Activated naive CD4-positive, alpha-beta T cell treated with anti-CD3 and anti-CD28 coated beads, Interleukin-2, amount 10 ng/mL, durations not matched to agents 7 days and 5 days (primary cell): ENCODE data around the gene SLC35D2.
A peak's percentile ranks its signal among the peaks of the same experiment; 100 is the strongest.
"Not testable (repeated sequence)": the region's sequence is repeated elsewhere in the genome, so short reads cannot be mapped to it uniquely, and the experiment has no call there.

ENCODE experiments used
- CTCF ChIA-PET: fragments of 350-600 bp; sonication (Branson Sonifier 250); formaldehyde crosslinking; loops from one replicate; lab custom pipeline; 2021; ENCODE audit warnings: antibody characterized with exemption; lab: Charles Lee
- DNase-seq: peaks from one replicate; pipeline ENCODE4 v3.0.0-alpha.2; 2020
- H3K27ac Mint-ChIP-seq: one replicate; pipeline ENCODE4 v1.8.0; 2021; ENCODE audit warnings: mild to moderate bottlenecking, moderate library complexity, mixed read lengths
- H3K27me3 Mint-ChIP-seq: one replicate; pipeline ENCODE4 v1.8.0; 2021; ENCODE audit warnings: mild to moderate bottlenecking, mixed read lengths
- H3K36me3 Mint-ChIP-seq: one replicate; pipeline ENCODE4 v1.8.0; 2021; ENCODE audit warnings: mixed read lengths
- H3K4me1 Mint-ChIP-seq: one replicate; pipeline ENCODE4 v1.8.0; 2021; ENCODE audit warnings: mixed read lengths
- H3K4me3 Mint-ChIP-seq: one replicate; pipeline ENCODE4 v1.8.0; 2021; ENCODE audit warnings: mild to moderate bottlenecking, moderate library complexity, mixed read lengths
- H3K9me3 Mint-ChIP-seq: one replicate; pipeline ENCODE4 v1.8.0; 2021; ENCODE audit warnings: mixed read lengths

Gene SLC35D2

DNA sequence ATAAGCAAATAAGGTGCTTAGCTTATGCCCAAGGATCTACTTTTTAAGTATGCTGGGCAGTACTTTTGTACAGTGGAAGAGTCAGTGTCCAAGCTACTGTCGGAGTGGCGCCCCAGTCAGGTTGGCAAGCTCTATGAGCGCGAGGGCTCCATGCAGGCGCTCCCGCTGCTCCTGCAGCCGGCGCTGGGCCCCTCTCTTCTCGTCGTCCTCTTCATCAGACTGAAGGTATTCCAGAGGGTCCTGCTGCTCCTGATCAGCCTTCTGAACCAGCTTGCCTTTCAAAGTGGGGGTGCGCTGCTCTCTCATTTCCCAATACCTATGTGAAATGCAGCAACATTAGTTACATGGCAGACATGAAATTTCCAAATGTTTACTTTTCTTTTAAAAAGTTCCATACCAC lies 4.6 kb upstream of the SLC35D2 start:
- H3K27ac Mint-ChIP-seq = no peak overlapping the region
- no peaks in the 10 kb centered on the region for H3K27me3 Mint-ChIP-seq
- no peak for DNase-seq
- CTCF ChIA-PET = no interaction called here
- H3K36me3 Mint-ChIP-seq = peaks cover 62% of the 10 kb centered on the region
- peaks cover 30% of the 10 kb centered on the region for H3K4me1 Mint-ChIP-seq
- H3K4me3 Mint-ChIP-seq = no peak overlapping the region
- no peaks in the 10 kb centered on the region for H3K9me3 Mint-ChIP-seq

DNA sequence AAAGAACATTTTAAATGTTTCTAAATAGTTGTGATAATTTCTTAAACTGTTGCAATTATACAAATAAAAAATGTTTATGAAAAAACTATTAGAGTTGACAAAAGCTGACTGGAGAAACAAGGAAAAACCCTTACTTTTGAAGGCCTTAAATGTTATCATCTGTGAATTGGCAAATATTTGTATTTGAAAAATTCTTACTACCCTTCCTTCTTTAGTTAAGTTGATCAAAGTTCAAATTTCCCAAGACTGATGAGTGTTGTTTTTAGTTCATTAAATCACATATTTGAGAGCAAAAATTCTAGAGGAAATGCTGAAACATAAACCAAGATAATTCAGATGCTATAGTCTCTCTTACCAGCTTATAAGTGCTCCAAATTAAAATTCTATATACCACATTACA lies 2.6 kb upstream of the SLC35D2 start:
- Mint-ChIP-seq H3K27ac (no peak overlapping the region), H3K36me3 (peaks cover 46% of the 10 kb centered on the region), H3K4me1 (peaks cover 33% of the 10 kb centered on the region), H3K4me3 (no peak overlapping the region), H3K27me3 (no peaks in the 10 kb centered on the region), H3K9me3 (no peaks in the 10 kb centered on the region)
- CTCF ChIA-PET = interaction anchor here (0.6 kb wide), 1 partner anchor 268 kb away, joined by 3 read pairs; no protein-coding TSS in a partner anchor
- DNase-seq = no peak

GRCh38 chr9:96382839-96383164 lies 709 bp downstream of the SLC35D2 start:
- H3K27me3 Mint-ChIP-seq = no peaks in the 10 kb centered on the region
- no peaks in the 10 kb centered on the region for H3K9me3 Mint-ChIP-seq
- H3K27ac Mint-ChIP-seq = no peak overlapping the region
- peaks cover 29% of the 10 kb centered on the region for H3K36me3 Mint-ChIP-seq
- H3K4me1 Mint-ChIP-seq = peaks cover 29% of the 10 kb centered on the region
- CTCF ChIA-PET = no interaction called here
- no peak for DNase-seq
- H3K4me3 Mint-ChIP-seq = peak overlapping the region; percentile 74

- Mint-ChIP-seq H3K9me3 (no peaks in the 10 kb centered on the region), H3K36me3 (peaks cover 26% of the 10 kb centered on the region), H3K27ac (no peak overlapping the region), H3K4me3 (no peak overlapping the region), H3K27me3 (no peaks in the 10 kb centered on the region), H3K4me1 (peaks cover 29% of the 10 kb centered on the region)
- DNase-seq = no peak
- CTCF ChIA-PET = interaction anchor here (0.6 to 0.8 kb wide), 2 partner anchors 14 to 284 kb away, joined by 3 read pairs; no protein-coding TSS in a partner anchor
Measured at GRCh38 chr9:96382175-96382574, 1.3 kb downstream of the SLC35D2 start.

DNA sequence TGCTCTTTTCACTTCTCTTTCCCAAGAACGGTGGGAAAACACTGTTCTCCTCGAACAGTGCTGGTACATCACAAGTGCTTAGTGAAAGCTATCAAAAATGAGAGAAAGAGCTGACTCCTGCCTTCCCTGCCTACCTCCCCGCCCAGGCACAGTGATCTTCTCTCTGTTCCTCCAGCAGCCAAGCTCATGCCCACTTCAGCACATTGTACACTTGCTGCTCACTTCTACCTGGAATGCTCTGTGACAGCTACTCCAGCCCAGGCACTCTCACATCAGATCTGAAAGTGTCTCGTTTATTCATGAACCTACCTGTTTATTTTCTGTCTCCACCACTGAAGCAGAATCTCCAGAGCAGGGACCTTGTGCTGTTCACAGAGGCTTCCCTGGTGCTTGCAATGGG lies 1.8 kb downstream of the SLC35D2 start:
- H3K36me3 Mint-ChIP-seq = peaks cover 22% of the 10 kb centered on the region
- no peak for DNase-seq
- H3K4me3 Mint-ChIP-seq = no peak overlapping the region
- H3K27ac Mint-ChIP-seq = no peak overlapping the region
- H3K4me1 Mint-ChIP-seq = peaks cover 29% of the 10 kb centered on the region
- H3K9me3 Mint-ChIP-seq = no peaks in the 10 kb centered on the region
- CTCF ChIA-PET = interaction anchor here (0.6 to 0.8 kb wide), 3 partner anchors 13 to 285 kb away, joined by 3 read pairs; no protein-coding TSS in a partner anchor
- H3K27me3 Mint-ChIP-seq = no peaks in the 10 kb centered on the region

DNA sequence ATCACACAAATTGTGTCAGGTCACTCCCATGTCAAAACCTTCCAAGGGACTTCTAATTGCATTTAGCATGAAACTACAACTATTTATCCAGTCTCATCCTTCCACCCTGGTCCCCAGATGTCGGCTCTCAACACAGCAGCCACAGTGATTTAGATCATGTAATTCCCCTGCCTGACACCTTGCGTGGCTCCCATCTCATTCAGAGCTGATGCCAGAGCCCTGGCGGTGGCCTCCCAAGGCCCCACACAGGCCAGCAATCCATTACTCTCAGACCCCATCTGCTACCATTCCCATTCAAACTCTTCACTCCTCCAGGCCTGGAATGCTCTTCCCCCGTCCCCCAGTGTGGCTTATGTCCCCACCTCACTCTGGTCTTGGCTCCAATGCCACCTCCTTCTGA lies 2.4 kb downstream of the SLC35D2 start:
- H3K4me3 Mint-ChIP-seq = no peak overlapping the region
- CTCF ChIA-PET = interaction anchor here (0.6 kb wide), 1 partner anchor 81 kb away, joined by 3 read pairs; no protein-coding TSS in a partner anchor
- DNase-seq = no peak
- H3K9me3 Mint-ChIP-seq = no peaks in the 10 kb centered on the region
- H3K4me1 Mint-ChIP-seq = peaks cover 29% of the 10 kb centered on the region
- H3K27me3 Mint-ChIP-seq = no peaks in the 10 kb centered on the region
- H3K27ac Mint-ChIP-seq = no peak overlapping the region
- peaks cover 18% of the 10 kb centered on the region for H3K36me3 Mint-ChIP-seq

GRCh38 chr9:96379461-96379860 lies 4.0 kb downstream of the SLC35D2 start:
- H3K27ac Mint-ChIP-seq = no peak overlapping the region
- CTCF ChIA-PET = no interaction called here
- H3K9me3 Mint-ChIP-seq = no peaks in the 10 kb centered on the region
- H3K36me3 Mint-ChIP-seq = peaks cover 12% of the 10 kb centered on the region
- no peak for DNase-seq
- no peaks in the 10 kb centered on the region for H3K27me3 Mint-ChIP-seq
- no peak overlapping the region for H3K4me3 Mint-ChIP-seq
- peaks cover 26% of the 10 kb centered on the region for H3K4me1 Mint-ChIP-seq

DNA sequence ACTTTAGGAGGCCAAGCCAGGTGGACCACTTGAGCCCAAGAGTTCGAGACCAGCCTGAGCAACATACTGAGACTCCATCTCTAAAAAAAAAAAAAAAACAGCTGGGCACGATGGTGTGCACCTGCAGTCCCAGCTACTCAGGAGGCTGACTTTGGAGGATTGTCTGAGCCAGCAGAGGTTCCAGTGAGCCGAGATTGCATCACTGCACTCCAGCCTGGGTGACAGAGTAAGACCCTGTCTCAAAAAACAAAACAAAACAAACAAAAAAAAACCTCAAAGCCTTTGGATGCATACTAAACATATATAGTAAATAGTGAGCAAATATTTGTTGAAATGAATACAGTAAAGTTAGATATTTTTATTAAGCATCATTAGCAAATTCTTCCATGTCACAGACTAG lies 5.3 kb downstream of the SLC35D2 start:
- Mint-ChIP-seq H3K36me3 (peaks cover 5% of the 10 kb centered on the region), H3K4me1 (peaks cover 18% of the 10 kb centered on the region), H3K9me3 (no peaks in the 10 kb centered on the region), H3K27ac (no peak overlapping the region), H3K27me3 (no peaks in the 10 kb centered on the region), H3K4me3 (no peak overlapping the region)
- no peak for DNase-seq
- CTCF ChIA-PET = interaction anchor here (0.8 kb wide), 1 partner anchor 160 kb away, joined by 3 read pairs; no protein-coding TSS in a partner anchor

GRCh38 chr9:96376891-96377874 lies 6.3 kb downstream of the SLC35D2 start:
- Mint-ChIP-seq H3K27me3 (no peaks in the 10 kb centered on the region), H3K27ac (no peak overlapping the region), H3K36me3 (peaks cover 5% of the 10 kb centered on the region), H3K4me1 (peaks cover 12% of the 10 kb centered on the region), H3K9me3 (no peaks in the 10 kb centered on the region), H3K4me3 (no peak overlapping the region)
- DNase-seq = no peak
- CTCF ChIA-PET = interaction anchor here (0.8 kb wide), 1 partner anchor 159 kb away, joined by 3 read pairs; no protein-coding TSS in a partner anchor

DNA sequence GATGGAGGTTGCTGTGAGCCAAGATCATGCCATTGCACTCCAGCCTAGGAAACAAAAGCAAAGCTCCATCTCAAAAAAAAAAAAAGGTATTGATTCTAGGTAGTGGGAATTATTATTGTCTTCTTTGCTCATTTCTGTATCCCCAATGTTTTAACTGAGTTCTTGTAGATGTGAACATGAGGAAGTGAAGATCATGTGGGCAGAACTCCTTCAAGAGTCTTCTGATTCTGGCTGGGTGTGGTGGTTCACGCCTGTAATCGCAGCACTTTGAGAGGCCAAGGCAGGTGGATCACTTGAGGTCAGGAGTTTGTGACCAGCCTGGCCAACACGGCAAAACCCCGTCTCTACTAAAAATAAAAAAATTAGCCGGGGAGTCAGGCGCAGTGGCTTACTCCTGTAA lies 8.0 kb downstream of the SLC35D2 start:
- CTCF ChIA-PET, H3K9me3 Mint-ChIP-seq, H3K4me3 Mint-ChIP-seq, H3K4me1 Mint-ChIP-seq, H3K36me3 Mint-ChIP-seq, H3K27ac Mint-ChIP-seq, H3K27me3 Mint-ChIP-seq, DNase-seq: not testable (repeated sequence)

- H3K4me1 Mint-ChIP-seq = no peaks in the 10 kb centered on the region
- H3K36me3 Mint-ChIP-seq = no peaks in the 10 kb centered on the region
- H3K9me3 Mint-ChIP-seq = no peaks in the 10 kb centered on the region
- CTCF ChIA-PET = no interaction called here
- H3K27me3 Mint-ChIP-seq = no peaks in the 10 kb centered on the region
- H3K27ac Mint-ChIP-seq = no peak overlapping the region
- no peak overlapping the region for H3K4me3 Mint-ChIP-seq
- DNase-seq = no peak
Measured at GRCh38 chr9:96367943-96368342, 15.6 kb downstream of the SLC35D2 start.

- H3K36me3 Mint-ChIP-seq = no peaks in the 10 kb centered on the region
- no peak overlapping the region for H3K4me3 Mint-ChIP-seq
- no peaks in the 10 kb centered on the region for H3K9me3 Mint-ChIP-seq
- CTCF ChIA-PET = no interaction called here
- DNase-seq = no peak
- no peaks in the 10 kb centered on the region for H3K4me1 Mint-ChIP-seq
- no peak overlapping the region for H3K27ac Mint-ChIP-seq
- H3K27me3 Mint-ChIP-seq = no peaks in the 10 kb centered on the region
Measured at GRCh38 chr9:96363175-96363967, 20.1 kb downstream of the SLC35D2 start.

- H3K9me3 Mint-ChIP-seq, CTCF ChIA-PET, H3K27me3 Mint-ChIP-seq, DNase-seq, H3K4me3 Mint-ChIP-seq, H3K36me3 Mint-ChIP-seq, H3K4me1 Mint-ChIP-seq, H3K27ac Mint-ChIP-seq: not testable (repeated sequence)
Measured at GRCh38 chr9:96362119-96362518, 21.4 kb downstream of the SLC35D2 start.

- Mint-ChIP-seq H3K36me3 (no peaks in the 10 kb centered on the region), H3K27me3 (no peaks in the 10 kb centered on the region), H3K4me1 (no peaks in the 10 kb centered on the region), H3K9me3 (no peaks in the 10 kb centered on the region), H3K4me3 (no peak overlapping the region), H3K27ac (no peak overlapping the region)
- CTCF ChIA-PET = no interaction called here
- DNase-seq = no peak
Measured at GRCh38 chr9:96361668-96362067, 21.8 kb downstream of the SLC35D2 start.
